Central memory CD4-positive, alpha-beta T cell (primary cell): ENCODE measurements around the gene SALL3.

Experiments used
- DNase-seq: peaks from one replicate; pipeline ENCODE4 v3.0.0; 2022

Gene SALL3

GRCh38 chr18:78965917-78966792 lies 13.5 kb upstream of the SALL3 start:
- no peak for DNase-seq

GRCh38 chr18:78966793-78967106 lies 12.9 kb upstream of the SALL3 start:
- no peak for DNase-seq

GRCh38 chr18:78967692-78968091 lies 11.9 kb upstream of the SALL3 start:
- DNase-seq, result no peak

- DNase-seq, result no peak
Observed at GRCh38 chr18:78969574-78970315, 9.9 kb upstream of the SALL3 start.

- DNase-seq, result no peak
Observed at GRCh38 chr18:78970774-78971333, 8.8 kb upstream of the SALL3 start.

GRCh38 chr18:78971511-78972245 lies 7.9 kb upstream of the SALL3 start:
- no peak for DNase-seq

GRCh38 chr18:78972385-78972918 lies 7.2 kb upstream of the SALL3 start:
- DNase-seq, result no peak

- no peak for DNase-seq
Observed at GRCh38 chr18:78972930-78973331, 6.7 kb upstream of the SALL3 start.

GRCh38 chr18:78973357-78974083 lies 6.1 kb upstream of the SALL3 start:
- DNase-seq, result no peak

GRCh38 chr18:78974115-78974761 lies 5.4 kb upstream of the SALL3 start:
- DNase-seq, result no peak

- DNase-seq, result no peak
Observed at GRCh38 chr18:78975292-78975691, 4.3 kb upstream of the SALL3 start.

- DNase-seq, result no peak
Observed at GRCh38 chr18:78975699-78976335, 3.8 kb upstream of the SALL3 start.

- DNase-seq, result no peak
Observed at GRCh38 chr18:78976765-78977636, 2.6 kb upstream of the SALL3 start.

- no peak for DNase-seq
Observed at GRCh38 chr18:78977637-78978348, 1.8 kb upstream of the SALL3 start.

- no peak for DNase-seq
Observed at GRCh38 chr18:78978349-78979055, 1.1 kb upstream of the SALL3 start.

- no peak for DNase-seq
Observed at GRCh38 chr18:78979056-78979729, 425 bp upstream of the SALL3 start.

- no peak for DNase-seq
Observed at GRCh38 chr18:78980279-78980771, 707 bp downstream of the SALL3 start.
